ENCODE measurements around the gene GPC3. TPM values are rescaled to one million over a fixed set of nuclear protein-coding genes. Genes with fewer than 3 reads are reported as not detected.
A peak's percentile ranks its signal among the peaks of the same experiment; 100 is the strongest.

GPC3 gene
- polyA plus RNA-seq, 3 donors, result not detected

DNA sequence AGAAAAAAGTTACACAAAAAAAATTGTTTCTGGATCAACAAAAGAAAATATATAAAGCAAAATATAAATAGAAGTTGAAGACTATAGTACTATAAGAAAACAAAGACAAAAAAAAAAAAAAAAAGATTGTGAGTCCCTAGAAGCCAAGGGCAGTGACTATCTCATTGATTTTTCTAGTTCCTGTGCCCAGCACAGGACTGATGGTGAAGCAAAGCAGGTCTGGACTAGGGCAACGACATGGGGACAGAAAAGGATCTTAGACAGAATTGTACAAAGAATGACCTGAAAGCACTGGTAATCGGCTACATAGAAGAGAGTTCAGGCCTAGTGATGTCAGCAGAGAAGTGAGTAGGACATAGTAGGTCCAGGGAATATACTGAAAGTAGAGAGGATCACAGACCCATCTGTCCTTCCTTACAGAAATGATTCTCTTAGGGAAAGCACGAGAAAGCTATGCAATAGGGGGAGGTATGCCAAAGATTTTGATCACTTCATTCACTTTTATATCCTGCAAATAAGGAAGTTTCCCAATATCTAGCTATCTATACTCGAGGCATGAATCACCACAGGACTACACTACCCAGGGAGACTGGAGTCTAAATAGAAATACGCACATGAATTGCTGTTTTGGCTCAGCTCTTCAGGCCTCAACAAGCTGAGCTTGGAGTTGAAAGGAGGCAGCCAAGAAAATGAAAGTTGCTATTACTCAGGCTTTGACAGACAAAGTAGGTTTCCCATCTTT, 339.2 kb downstream of the GPC3 start:
- no peaks in the 10 kb centered on the region for H3K36me3 ChIP-seq (replicated peaks in 1 of 2; ENCODE audit: control insufficient read depth in 1 of 2, insufficient read depth in 2 of 2, low read length in 2 of 2)
- intact Hi-C loops (cut with micrococcal nuclease), result loop anchor here in 1 of 2 donors (2.0 kb wide), 1 partner anchor 89 kb away; no protein-coding TSS in a partner anchor
- H4K20me1 ChIP-seq (ENCODE audit: insufficient read depth, low read length), result no peaks in the 10 kb centered on the region
- TF ChIP-seq, protein P1, sequence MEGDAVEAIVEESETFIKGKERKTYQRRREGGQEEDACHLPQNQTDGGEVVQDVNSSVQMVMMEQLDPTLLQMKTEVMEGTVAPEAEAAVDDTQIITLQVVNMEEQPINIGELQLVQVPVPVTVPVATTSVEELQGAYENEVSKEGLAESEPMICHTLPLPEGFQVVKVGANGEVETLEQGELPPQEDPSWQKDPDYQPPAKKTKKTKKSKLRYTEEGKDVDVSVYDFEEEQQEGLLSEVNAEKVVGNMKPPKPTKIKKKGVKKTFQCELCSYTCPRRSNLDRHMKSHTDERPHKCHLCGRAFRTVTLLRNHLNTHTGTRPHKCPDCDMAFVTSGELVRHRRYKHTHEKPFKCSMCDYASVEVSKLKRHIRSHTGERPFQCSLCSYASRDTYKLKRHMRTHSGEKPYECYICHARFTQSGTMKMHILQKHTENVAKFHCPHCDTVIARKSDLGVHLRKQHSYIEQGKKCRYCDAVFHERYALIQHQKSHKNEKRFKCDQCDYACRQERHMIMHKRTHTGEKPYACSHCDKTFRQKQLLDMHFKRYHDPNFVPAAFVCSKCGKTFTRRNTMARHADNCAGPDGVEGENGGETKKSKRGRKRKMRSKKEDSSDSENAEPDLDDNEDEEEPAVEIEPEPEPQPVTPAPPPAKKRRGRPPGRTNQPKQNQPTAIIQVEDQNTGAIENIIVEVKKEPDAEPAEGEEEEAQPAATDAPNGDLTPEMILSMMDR (IDR thresholded peaks at IDR 0.05), result no peak
- Mint-ChIP-seq H3K27me3 (ENCODE audit: low read depth in 3 of 3) (peaks cover 0 to 11% (median 0%) of the 10 kb centered on the region in 3 donors), H3K4me1 (peaks cover 35% of the 10 kb centered on the region), H3K27ac (peak overlapping the region; percentile 85 to 97 (median 91)), H3K36me3 (no peaks in the 10 kb centered on the region), H3K4me3 (peak overlapping the region in 1 of 2 donors; percentile 51), H3K9me3 (peaks cover 0 to 2% (median 0%) of the 10 kb centered on the region in 7 donors)
- peak overlapping the region in 1 of 3 experiments; percentile 28 for H3K4me3 ChIP-seq (replicated peaks in 1 of 3; ENCODE audit: low read depth in 2 of 3, low read length in 3 of 3)
- peak overlapping the region; percentile 38 to 85 for H3K27ac ChIP-seq (ENCODE audit: low read depth in 1 of 2, low read length in 2 of 2)
- H3K9ac ChIP-seq (ENCODE audit: insufficient read depth, low read length, poor library complexity, severe bottlenecking), result peak overlapping the region; percentile 33
- no peaks in the 10 kb centered on the region for H3K79me2 ChIP-seq (ENCODE audit: insufficient read depth, low read length)
- no CpG with 5 or more reads among the region's 5 CpGs for WGBS (ENCODE audit: insufficient coverage)
- no peaks in the 10 kb centered on the region for H3K9me3 ChIP-seq (replicated peaks in 1 of 2; ENCODE audit: control insufficient read depth in 1 of 2, insufficient read depth in 1 of 2, low read length in 2 of 2)
- H3K4me2 ChIP-seq (replicated peaks; ENCODE audit: extremely low read depth, low read length, poor library complexity, severe bottlenecking), result peak overlapping the region; percentile 29
- H3K4me1 ChIP-seq (ENCODE audit: control insufficient read depth in 1 of 2, insufficient read depth in 2 of 2, low read length in 2 of 2), result peaks cover 32 to 33% of the 10 kb centered on the region in 2 donors
- H3K27me3 ChIP-seq (ENCODE audit: control insufficient read depth in 2 of 2, insufficient read depth in 2 of 2, low read length in 2 of 2), result no peaks in the 10 kb centered on the region
- no peak overlapping the region for H2AFZ ChIP-seq (ENCODE audit: insufficient read depth, low read depth, low read length, poor library complexity, severe bottlenecking)
- peak; percentile 67 to 86 (median 74) for DNase-seq

- Mint-ChIP-seq H3K9me3 (peaks cover 0 to 3% (median 0%) of the 10 kb centered on the region in 7 donors), H3K27me3 (ENCODE audit: low read depth in 3 of 3) (peaks cover 0 to 13% (median 0%) of the 10 kb centered on the region in 3 donors), H3K27ac (peak overlapping the region in 5 of 7 donors; percentile 45 to 95 (median 89)), H3K4me1 (peaks cover 35% of the 10 kb centered on the region), H3K4me3 (no peak overlapping the region), H3K36me3 (no peaks in the 10 kb centered on the region)
- H3K36me3 ChIP-seq (replicated peaks in 1 of 2; ENCODE audit: control insufficient read depth in 1 of 2, insufficient read depth in 2 of 2, low read length in 2 of 2), result no peaks in the 10 kb centered on the region
- intact Hi-C loops (cut with micrococcal nuclease), result no loop called here
- DNase-seq, result no peak
- H3K27ac ChIP-seq (ENCODE audit: low read depth in 1 of 2, low read length in 2 of 2), result no peak overlapping the region
- H3K4me3 ChIP-seq (replicated peaks in 1 of 3; ENCODE audit: low read depth in 2 of 3, low read length in 3 of 3), result no peak overlapping the region
- no peaks in the 10 kb centered on the region for H3K27me3 ChIP-seq (ENCODE audit: control insufficient read depth in 2 of 2, insufficient read depth in 2 of 2, low read length in 2 of 2)
- no peaks in the 10 kb centered on the region for H4K20me1 ChIP-seq (ENCODE audit: insufficient read depth, low read length)
- H2AFZ ChIP-seq (ENCODE audit: insufficient read depth, low read depth, low read length, poor library complexity, severe bottlenecking), result no peak overlapping the region
- H3K4me2 ChIP-seq (replicated peaks; ENCODE audit: extremely low read depth, low read length, poor library complexity, severe bottlenecking), result peak overlapping the region; percentile 23
- WGBS (ENCODE audit: insufficient coverage), result no CpG with 5 or more reads among the region's 6 CpGs
- TF ChIP-seq, protein P1 (IDR thresholded peaks at IDR 0.05), result no peak
- H3K79me2 ChIP-seq (ENCODE audit: insufficient read depth, low read length), result no peaks in the 10 kb centered on the region
- H3K9ac ChIP-seq (ENCODE audit: insufficient read depth, low read length, poor library complexity, severe bottlenecking), result no peak overlapping the region
- peaks cover 32 to 33% of the 10 kb centered on the region in 2 donors for H3K4me1 ChIP-seq (ENCODE audit: control insufficient read depth in 1 of 2, insufficient read depth in 2 of 2, low read length in 2 of 2)
- H3K9me3 ChIP-seq (replicated peaks in 1 of 2; ENCODE audit: control insufficient read depth in 1 of 2, insufficient read depth in 1 of 2, low read length in 2 of 2), result no peaks in the 10 kb centered on the region
Observed at GRCh38 chrX:133645256-133645655, 340.1 kb downstream of the GPC3 start.
